Stimulated activated CD4-positive, alpha-beta T cell treated with anti-CD3 and anti-CD28 coated beads, Interleukin-12 subunit alpha, Interleukin-12 subunit beta, amount 100 ng/mL, for 24 hours (primary cell): ENCODE measurements around the gene KLF11.
A peak's percentile ranks its signal among the peaks of the same experiment; 100 is the strongest.

Source experiments
- DNase-seq, 2 experiments: peaks; one replicate each; pipeline ENCODE4 v3.0.0-alpha.2; 2020; ENCODE audit warnings: low read depth in 2 of 2

KLF11 gene

GRCh38 chr2:10043256-10043905 lies at the start of gene KLF11:
KLF11 (plus strand) TSS chr2:10043550; CDS start chr2:10043717, 167 bp downstream.
- peak; percentile 51 to 59 for DNase-seq

DNA sequence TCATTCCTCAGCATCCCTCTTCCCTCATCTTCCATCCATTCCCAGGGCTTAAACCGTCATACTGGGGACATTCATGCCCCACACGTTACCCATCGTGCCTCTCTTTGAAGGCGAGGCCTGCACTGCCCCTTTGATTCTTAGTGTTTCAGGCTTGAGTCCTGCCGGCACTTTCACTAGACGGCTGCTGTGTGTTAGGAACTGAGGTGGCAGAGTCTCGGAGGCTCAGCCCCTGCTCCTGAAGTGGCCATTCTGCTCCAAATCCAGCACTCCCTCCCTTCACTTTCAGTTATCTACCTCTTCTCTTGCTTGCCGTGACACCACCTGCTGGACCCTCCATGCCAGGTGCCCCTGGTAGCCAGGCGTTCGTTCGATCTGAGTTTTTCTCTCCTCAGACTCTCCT lies 48.9 kb upstream of the KLF11 start:
- DNase-seq = no peak

DNA sequence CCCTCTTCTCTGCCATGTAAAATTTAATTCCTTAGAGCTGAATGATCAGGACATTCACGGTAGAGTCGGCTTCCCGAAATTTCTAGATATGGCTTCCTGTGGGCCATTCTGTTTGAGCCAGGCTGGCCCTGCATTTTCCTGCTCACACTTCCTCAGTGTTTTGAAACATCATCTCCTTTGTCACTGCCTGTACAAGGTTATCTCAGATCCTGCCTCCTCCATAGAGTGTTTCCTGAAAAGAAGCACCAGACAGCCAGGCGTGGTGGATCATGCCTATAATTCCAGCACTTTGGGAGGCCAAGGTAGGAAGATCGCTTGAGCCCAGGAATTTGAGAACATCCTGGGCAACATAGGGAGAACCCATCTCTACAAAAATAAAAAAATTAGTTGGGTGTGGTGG lies 48.3 kb upstream of the KLF11 start:
- no peak for DNase-seq

GRCh38 chr2:9996321-9996720 lies 47.0 kb upstream of the KLF11 start:
- no peak for DNase-seq

GRCh38 chr2:9997936-9998335 lies 45.4 kb upstream of the KLF11 start:
- no peak for DNase-seq

- no peak for DNase-seq
Measured at GRCh38 chr2:9998916-9999654, 44.3 kb upstream of the KLF11 start.

DNA sequence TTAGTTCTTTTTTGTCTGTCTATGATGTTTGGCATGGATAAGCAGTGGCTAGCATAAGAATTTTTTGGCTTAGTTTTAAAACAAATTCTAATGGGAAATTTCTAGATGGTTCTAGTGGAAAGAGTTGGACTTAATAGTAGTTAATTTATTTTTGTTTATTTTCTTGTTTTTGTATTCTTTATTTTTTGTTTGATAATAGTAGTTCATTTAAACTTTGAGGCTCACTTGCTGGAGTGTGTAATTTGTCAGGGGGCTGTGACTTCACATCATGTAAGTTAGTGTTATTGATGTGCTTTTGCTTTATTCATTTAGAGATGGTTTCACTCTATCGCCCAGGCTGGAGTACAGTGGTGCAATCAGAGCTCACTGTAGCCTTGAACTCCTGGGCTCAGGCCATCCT lies 43.7 kb upstream of the KLF11 start:
- no peak for DNase-seq

DNA sequence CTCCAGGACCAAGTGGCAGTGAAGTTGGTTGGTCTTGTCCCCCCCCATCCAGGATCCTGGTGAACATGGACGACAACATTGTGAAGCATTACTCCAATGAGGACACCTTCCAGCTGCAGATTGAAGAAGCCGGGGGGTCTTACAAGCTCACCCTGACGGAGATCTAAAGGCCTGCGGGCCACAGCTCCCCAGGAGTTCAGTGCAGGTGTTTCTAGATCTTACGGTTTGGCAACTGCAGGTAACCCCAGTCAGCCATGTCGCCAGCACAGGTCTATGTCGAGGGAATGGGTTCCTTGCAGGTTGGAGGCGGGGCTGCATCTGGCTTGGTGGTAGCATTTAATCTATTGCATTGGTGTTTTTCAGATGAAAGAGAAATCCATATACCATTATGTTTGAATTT lies 42.8 kb upstream of the KLF11 start:
- no peak for DNase-seq

DNA sequence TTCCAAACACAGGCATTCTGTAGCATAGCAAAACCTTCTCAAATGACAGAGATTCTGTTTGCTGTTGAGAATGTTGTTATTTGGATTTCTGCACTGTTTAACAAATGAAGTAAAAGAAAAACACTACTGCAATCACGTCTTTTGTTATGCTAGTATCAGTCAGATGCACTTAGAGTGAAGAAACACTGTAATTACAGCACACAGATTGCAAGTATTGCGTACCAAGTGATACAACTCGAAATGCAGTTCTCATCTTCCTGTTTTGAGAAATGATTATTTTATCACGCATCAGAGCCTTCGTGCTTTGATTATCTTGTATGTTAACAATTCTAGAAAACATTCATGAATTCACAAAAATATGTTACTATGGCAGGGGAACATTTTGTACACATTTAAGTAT lies 41.8 kb upstream of the KLF11 start:
- no peak for DNase-seq

DNA sequence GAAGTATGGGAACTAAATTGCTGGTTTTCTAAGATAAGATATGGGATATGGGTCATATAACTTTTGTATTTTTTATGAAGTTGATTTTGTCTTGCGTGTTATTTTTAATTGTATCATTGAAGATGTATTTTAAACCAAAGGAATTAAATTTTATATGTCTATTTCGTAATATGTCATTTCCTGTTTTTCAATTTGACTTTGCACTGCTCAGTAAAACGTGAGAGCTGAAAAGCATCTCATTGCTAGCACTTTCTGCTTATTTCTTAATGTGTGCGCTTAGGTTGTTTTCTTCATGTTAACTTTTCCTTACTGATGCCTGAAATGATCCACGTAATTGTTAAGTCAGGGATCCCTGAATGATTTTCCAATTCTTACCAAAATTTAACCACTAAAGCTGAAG lies 41.2 kb upstream of the KLF11 start:
- no peak for DNase-seq

GRCh38 chr2:10002681-10003080 lies 40.7 kb upstream of the KLF11 start:
- no peak for DNase-seq

- no peak for DNase-seq
Measured at GRCh38 chr2:10003206-10004125, 39.9 kb upstream of the KLF11 start.

GRCh38 chr2:10004401-10004800 lies 38.9 kb upstream of the KLF11 start:
- no peak for DNase-seq

DNA sequence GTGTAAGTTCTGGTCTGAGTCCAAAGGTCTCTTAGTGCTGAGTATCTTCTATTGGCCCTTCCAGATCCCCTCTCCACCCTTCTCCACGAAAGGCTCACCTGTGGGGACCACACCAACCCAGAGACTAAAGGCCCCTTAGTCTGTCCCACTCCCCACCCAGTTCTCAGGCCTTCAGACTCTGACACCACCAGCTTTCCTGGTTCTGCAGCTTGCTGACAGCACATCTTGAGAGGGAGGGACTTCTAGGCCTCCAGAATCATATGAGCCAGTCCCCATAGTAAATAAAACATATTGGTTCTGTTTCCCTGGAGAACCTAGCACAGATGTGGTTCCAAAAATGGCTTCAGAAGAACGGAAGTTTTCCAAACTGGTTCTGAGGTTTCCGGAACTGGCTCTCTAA lies 38.5 kb upstream of the KLF11 start:
- no peak for DNase-seq

DNA sequence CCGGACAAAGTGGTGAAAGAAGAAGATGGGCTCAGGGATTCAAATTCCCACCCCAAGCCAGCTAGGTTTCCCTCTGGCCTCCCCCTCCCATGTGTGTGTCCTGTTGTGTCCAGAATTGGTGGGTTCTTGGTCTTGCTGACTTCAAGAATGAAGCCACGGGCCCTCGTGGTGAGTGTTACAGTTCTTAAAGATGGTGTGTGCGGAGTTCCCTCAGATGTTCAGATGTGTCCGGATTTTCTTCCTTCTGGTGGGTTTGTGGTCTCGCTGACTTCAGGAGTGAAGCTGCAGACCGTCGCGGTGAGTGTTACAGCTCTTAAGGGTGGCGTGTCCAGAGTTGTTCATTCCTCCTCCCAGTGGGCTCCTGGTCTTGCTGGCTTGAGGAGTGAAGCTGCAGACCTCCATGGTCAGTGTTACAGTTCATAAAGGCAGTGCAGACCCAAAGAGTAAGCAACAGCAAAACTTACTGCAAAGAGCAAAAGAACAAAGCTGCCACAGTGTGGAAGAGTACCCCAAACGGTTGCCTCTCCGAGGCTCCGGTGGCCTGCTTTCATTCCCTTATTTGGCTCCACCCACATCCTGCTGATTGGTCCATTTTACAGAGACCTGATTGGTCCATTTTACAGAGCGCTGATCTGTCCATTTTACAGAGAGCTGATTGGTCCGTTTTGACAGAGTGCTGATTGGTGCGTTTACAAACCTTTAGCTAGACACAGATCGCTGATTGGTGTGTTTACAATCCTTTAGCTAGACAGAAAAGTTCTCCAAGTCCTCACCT lies 37.7 kb upstream of the KLF11 start:
- DNase-seq = no peak

- no peak for DNase-seq
Measured at GRCh38 chr2:10006236-10007161, 36.9 kb upstream of the KLF11 start.

DNA sequence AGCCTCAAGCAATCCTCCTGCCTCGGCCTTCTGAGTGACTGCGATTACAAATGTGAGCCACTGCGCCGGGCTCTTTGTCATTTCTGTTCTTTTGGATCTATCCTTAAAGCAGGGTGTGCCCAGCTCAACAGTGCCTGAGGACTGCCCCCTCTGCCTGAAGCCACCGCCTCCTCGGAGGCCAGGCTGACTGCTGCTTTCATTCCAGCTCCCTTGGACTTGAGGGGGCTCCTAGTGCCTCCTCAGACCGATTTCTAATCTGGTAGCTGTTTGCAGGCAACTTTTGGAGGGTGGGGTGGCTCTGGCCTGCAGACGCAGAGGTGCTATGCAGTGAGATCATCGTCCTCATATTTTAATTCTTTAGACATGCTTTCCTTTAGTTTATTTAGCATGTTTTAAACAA lies 35.9 kb upstream of the KLF11 start:
- no peak for DNase-seq

DNA sequence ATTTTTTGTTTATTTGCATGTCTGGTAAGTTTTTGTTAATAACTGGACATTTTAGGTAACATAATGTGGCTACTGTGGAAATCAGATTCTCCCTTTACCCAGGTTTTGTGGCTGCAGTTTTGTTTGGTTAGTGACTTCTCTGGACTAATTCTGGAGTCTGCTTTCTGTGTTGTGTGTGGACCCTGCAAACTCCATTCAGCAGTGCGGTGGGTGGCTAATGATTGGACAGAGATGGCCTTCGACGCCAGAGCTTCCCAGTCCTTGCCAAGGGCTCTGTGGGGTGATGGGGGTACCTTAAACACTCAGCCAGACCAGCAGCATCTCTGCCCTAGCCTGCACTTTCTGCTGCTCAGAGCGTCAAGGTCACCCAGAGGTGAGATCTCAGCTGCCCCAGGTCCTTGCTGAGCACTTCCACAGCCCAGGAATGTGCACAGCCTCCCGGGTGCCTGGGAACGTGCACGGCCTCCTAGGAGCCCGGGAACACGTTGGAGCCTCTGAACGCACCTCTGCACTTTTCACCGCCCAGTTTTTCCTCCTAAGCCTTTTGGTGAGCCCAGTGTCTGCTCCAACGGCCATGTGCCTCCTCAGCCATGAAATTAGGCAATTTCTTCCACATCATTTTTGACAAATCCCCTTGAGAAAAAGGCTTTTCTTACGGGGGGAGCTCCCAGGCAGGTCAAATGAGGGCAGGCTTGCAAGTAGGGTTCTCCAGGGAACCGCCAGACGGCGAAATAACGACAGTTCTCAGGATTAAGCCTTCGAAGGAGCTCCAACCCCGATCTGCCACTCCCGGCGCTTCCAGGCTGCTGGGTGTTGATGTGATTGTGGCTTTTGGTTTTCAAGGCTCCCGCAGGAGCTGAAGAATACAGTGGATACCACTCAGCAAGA lies 35.2 kb upstream of the KLF11 start:
- no peak for DNase-seq

DNA sequence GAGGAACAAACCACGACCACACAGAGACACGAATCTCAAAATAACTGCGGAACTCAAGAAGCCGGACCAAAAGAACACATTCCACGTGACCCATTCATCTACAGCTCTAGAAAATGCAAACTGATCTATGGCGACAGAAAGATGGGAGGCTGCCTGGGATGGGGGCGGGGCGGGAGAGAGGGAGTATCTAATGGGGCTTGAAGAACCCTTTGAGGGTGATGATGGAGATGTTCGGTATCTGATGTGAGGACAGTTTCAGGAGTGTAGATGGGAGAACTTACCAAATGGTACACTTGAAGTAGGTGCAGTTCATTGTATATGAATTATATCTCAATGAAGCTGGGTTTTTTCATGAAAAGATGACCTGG lies 34.6 kb upstream of the KLF11 start:
- no peak for DNase-seq
